ENCODE measurements around the gene CANX. TPM values are rescaled to one million over a fixed set of nuclear protein-coding genes. Genes with fewer than 3 reads are reported as not detected.
"Not testable (repeated sequence)": the region's sequence is repeated elsewhere in the genome, so short reads cannot be mapped to it uniquely, and the experiment has no call there.

Gene CANX
- polyA plus RNA-seq, 1 experiment = 817 TPM

GRCh38 chr5:179732918-179733771 is 34.4 kb downstream of the CANX start:
- no peaks in the 10 kb centered on the region; the same call in 1 of the 2 replicates for H3K9me3 ChIP-seq (ENCODE audit: control insufficient read depth, insufficient read depth, low read length)
- H3K27me3 ChIP-seq (ENCODE audit: control insufficient read depth, insufficient read depth, low read length) = no peaks in the 10 kb centered on the region
- peak overlapping the region; percentile 88 for H3K4me3 ChIP-seq (ENCODE audit: low read depth, low read length)
- DNase-seq (ENCODE audit: low read depth, low spot score) = no peak
- peak overlapping the region; percentile 21 for H3K27ac ChIP-seq (ENCODE audit: low read depth, low read length)
- ChIA-PET CTCF (interaction anchor here (0.7 to 3.3 kb wide), 2 partner anchors 30 to 146 kb away, joined by 3 to 11 read pairs; no protein-coding TSS in a partner anchor), POLR2A (interaction anchor here (1.0 to 1.5 kb wide), 9 partner anchors 10 to 126 kb away, joined by 3 to 14 read pairs (median 4); partner anchors contain the start of genes HNRNPH1 and SQSTM1)
- no peak for TF ChIP-seq CTCF (IDR thresholded peaks at IDR 0.05; ENCODE audit: low read depth, low read length)

- Histone ChIP-seq H3K9me3 (ENCODE audit: control insufficient read depth, insufficient read depth, low read length) (no peaks in the 10 kb centered on the region; the same call in 1 of the 2 replicates), H3K4me3 (ENCODE audit: low read depth, low read length) (peak overlapping the region; percentile 88), H3K27me3 (ENCODE audit: control insufficient read depth, insufficient read depth, low read length) (no peaks in the 10 kb centered on the region), H3K27ac (ENCODE audit: low read depth, low read length) (peak overlapping the region; percentile 21)
- CTCF ChIA-PET = no interaction called here
- DNase-seq (ENCODE audit: low read depth, low spot score) = no peak
- POLR2A ChIA-PET = no interaction called here
- no peak for TF ChIP-seq CTCF (IDR thresholded peaks at IDR 0.05; ENCODE audit: low read depth, low read length)
Observed at GRCh38 chr5:179733772-179734126, 35.0 kb downstream of the CANX start.

- no peak for TF ChIP-seq CTCF (IDR thresholded peaks at IDR 0.05; ENCODE audit: low read depth, low read length)
- CTCF ChIA-PET = no interaction called here
- H3K27me3 ChIP-seq (ENCODE audit: control insufficient read depth, insufficient read depth, low read length) = no peaks in the 10 kb centered on the region
- H3K9me3 ChIP-seq (ENCODE audit: control insufficient read depth, insufficient read depth, low read length) = no peaks in the 10 kb centered on the region; the same call in 1 of the 2 replicates
- H3K27ac ChIP-seq (ENCODE audit: low read depth, low read length) = no peak overlapping the region
- POLR2A ChIA-PET = no interaction called here
- H3K4me3 ChIP-seq (ENCODE audit: low read depth, low read length) = peak overlapping the region; percentile 88
- no peak for DNase-seq (ENCODE audit: low read depth, low spot score)
Observed at GRCh38 chr5:179734536-179735164, 35.9 kb downstream of the CANX start.

- H3K4me3 ChIP-seq (ENCODE audit: low read depth, low read length) = no peak overlapping the region
- H3K9me3 ChIP-seq (ENCODE audit: control insufficient read depth, insufficient read depth, low read length) = no peaks in the 10 kb centered on the region
- no peak for TF ChIP-seq CTCF (IDR thresholded peaks at IDR 0.05; ENCODE audit: low read depth, low read length)
- H3K27me3 ChIP-seq (ENCODE audit: control insufficient read depth, insufficient read depth, low read length) = no peaks in the 10 kb centered on the region
- no peak overlapping the region for H3K27ac ChIP-seq (ENCODE audit: low read depth, low read length)
- ChIA-PET CTCF (interaction anchor here (0.6 to 1.0 kb wide), 3 partner anchors 11 to 24 kb away, joined by 3 to 5 read pairs (median 3); no protein-coding TSS in a partner anchor), POLR2A (no interaction called here)
- no peak for DNase-seq (ENCODE audit: low read depth, low spot score)
Observed at GRCh38 chr5:179738742-179739141, 40.0 kb downstream of the CANX start.

- not testable (repeated sequence) for DNase-seq (ENCODE audit: low read depth, low spot score); H3K9me3 ChIP-seq (ENCODE audit: control insufficient read depth, insufficient read depth, low read length); H3K27ac ChIP-seq (ENCODE audit: low read depth, low read length); H3K27me3 ChIP-seq (ENCODE audit: control insufficient read depth, insufficient read depth, low read length); H3K4me3 ChIP-seq (ENCODE audit: low read depth, low read length)
- CTCF ChIA-PET = interaction anchor here (1.9 kb wide), 1 partner anchor 19 kb away, joined by 6 read pairs; no protein-coding TSS in a partner anchor
- POLR2A ChIA-PET = interaction anchor here (0.6 kb wide), 1 partner anchor 25 kb away, joined by 3 read pairs; no protein-coding TSS in a partner anchor
Observed at GRCh38 chr5:179744106-179744505, 45.3 kb downstream of the CANX start.
